IMR-90 (cell line): ENCODE data around the gene TCF4. TPM values are rescaled to one million over a fixed set of nuclear protein-coding genes. Genes with fewer than 3 reads are reported as not detected.

Source experiments
- ATAC-seq: fragments of 200-7000 bp; cut with Tn5 transposase; 2 replicates; pipeline ENCODE4 v1.9.1; 2020; ENCODE audit warnings: low read depth, mild to moderate bottlenecking, moderate library complexity
- BruUV-seq: library from RNA; stranded (reverse); fragments of 400-500 nt; replicated peaks from 2 replicates; lab custom pipeline; 2021; lab: Mats Ljungman, UMichigan
- CTCF ChIA-PET: fragments of 300-600 bp; formaldehyde crosslinking; extraction: SDS; loops from one replicate; lab custom pipeline; 2021; ENCODE audit warnings: antibody characterized with exemption; lab: Yijun Ruan, JAX
- POLR2A ChIA-PET: fragments of 300-600 bp; sonication (Branson Sonifier 250); formaldehyde crosslinking; loops from one replicate; lab custom pipeline; 2022; ENCODE audit warnings: antibody characterized with exemption; ENCODE audit not compliant: unreplicated experiment; lab: Charles Lee
- DNase-seq: peaks from one replicate; pipeline ENCODE4 v3.0.0; 2013
- H2AFZ ChIP-seq: replicated peaks from 2 replicates; pipeline ENCODE3; 2013; ENCODE audit warnings: low read length, mild to moderate bottlenecking; ENCODE audit not compliant: poor library complexity
- H2AK5ac ChIP-seq: 2 replicates; pipeline ENCODE4 v1.6.1; 2013; ENCODE audit warnings: low read depth, low read length, inconsistent platforms
- H2AK9ac ChIP-seq: replicated peaks from 2 replicates; pipeline ENCODE3; 2013; ENCODE audit warnings: mild to moderate bottlenecking, low read depth, low read length, moderate library complexity; ENCODE audit not compliant: poor library complexity
- H2BK120ac ChIP-seq: 2 replicates; pipeline ENCODE4 v1.6.1; 2013; ENCODE audit warnings: low read depth, low read length, inconsistent platforms
- H2BK15ac ChIP-seq: 3 replicates; pipeline ENCODE4 v1.6.1; 2013; ENCODE audit warnings: low read depth, low read length, inconsistent platforms
- H2BK20ac ChIP-seq: 2 replicates; pipeline ENCODE4 v1.6.1; 2013; ENCODE audit warnings: low read depth, mild to moderate bottlenecking, inconsistent platforms, low read length, moderate library complexity
- H2BK5ac ChIP-seq: 2 replicates; pipeline ENCODE4 v1.6.1; 2013; ENCODE audit warnings: mild to moderate bottlenecking, low read depth, low read length, inconsistent platforms; ENCODE audit not compliant: poor library complexity, severe bottlenecking
- H3K14ac ChIP-seq: replicated peaks from 2 replicates; pipeline ENCODE4 v1.6.1; 2013; ENCODE audit warnings: low read depth, low read length, inconsistent platforms
- H3K18ac ChIP-seq: 2 replicates; pipeline ENCODE4 v1.6.1; 2013; ENCODE audit warnings: low read depth, low read length, control low read depth
- H3K23ac ChIP-seq: 2 replicates; pipeline ENCODE4 v1.6.1; 2013; ENCODE audit warnings: low read depth, low read length, inconsistent platforms
- H3K27ac ChIP-seq: 2 replicates; pipeline ENCODE4 v1.5.1; 2013; ENCODE audit warnings: mild to moderate bottlenecking, control low read depth, low read length; ENCODE audit not compliant: insufficient read depth
- H3K27me3 ChIP-seq: 2 replicates; pipeline ENCODE4 v1.6.1; 2013; ENCODE audit warnings: low read length; ENCODE audit not compliant: control insufficient read depth, insufficient read depth
- H3K36me3 ChIP-seq: 2 replicates; pipeline ENCODE4 v1.6.1; 2013; ENCODE audit warnings: low read length, mixed read lengths; ENCODE audit not compliant: control insufficient read depth, insufficient read depth
- H3K4ac ChIP-seq: 2 replicates; pipeline ENCODE4 v1.6.1; 2013; ENCODE audit warnings: low read depth, low read length, inconsistent platforms
- H3K4me1 ChIP-seq: 2 replicates; pipeline ENCODE4 v1.6.1; 2013; ENCODE audit warnings: low read length, mixed read lengths; ENCODE audit not compliant: control insufficient read depth, insufficient read depth
- H3K4me2 ChIP-seq: 2 replicates; pipeline ENCODE4 v1.6.1; 2013; ENCODE audit warnings: low read depth, mild to moderate bottlenecking, control low read depth, low read length, moderate library complexity
- H3K4me3 ChIP-seq: 2 replicates; pipeline ENCODE4 v1.5.1; 2013; ENCODE audit warnings: low read depth, mild to moderate bottlenecking, control low read depth, low read length, moderate library complexity; ENCODE audit not compliant: insufficient read depth
- H3K56ac ChIP-seq: 2 replicates; pipeline ENCODE4 v1.6.1; 2013; ENCODE audit warnings: low read length, inconsistent platforms; ENCODE audit not compliant: insufficient read depth; ENCODE audit errors: extremely low read depth
- H3K79me1 ChIP-seq, 2 experiments: 2 replicates each; pipeline ENCODE4 v1.6.1; 2013; ENCODE audit warnings: low read length in 2 of 2, inconsistent platforms in 1 of 2, low read depth in 1 of 2
- H3K9ac ChIP-seq: 2 replicates; pipeline ENCODE4 v1.6.1; 2013; ENCODE audit warnings: low read depth, low read length, control low read depth
- H3K9me1 ChIP-seq: 2 replicates; pipeline ENCODE4 v1.6.1; 2013; ENCODE audit warnings: low read length, inconsistent platforms; ENCODE audit not compliant: insufficient read depth
- H3K9me3 ChIP-seq: 2 replicates; pipeline ENCODE4 v1.6.1; 2013; ENCODE audit warnings: low read length; ENCODE audit not compliant: control insufficient read depth, insufficient read depth
- H4K20me1 ChIP-seq: 2 replicates; pipeline ENCODE4 v1.6.1; 2013; ENCODE audit warnings: low read length, inconsistent platforms; ENCODE audit not compliant: insufficient read depth
- H4K5ac ChIP-seq: 2 replicates; pipeline ENCODE4 v1.6.1; 2013; ENCODE audit warnings: mild to moderate bottlenecking, low read depth, low read length, control low read depth
- H4K8ac ChIP-seq, 2 experiments: 2 replicates each; pipeline ENCODE4 v1.6.1; 2013; ENCODE audit warnings: low read depth in 2 of 2, low read length in 2 of 2, control low read depth in 1 of 2, inconsistent platforms in 1 of 2
- H4K91ac ChIP-seq: 2 replicates; pipeline ENCODE4 v1.6.1; 2013; ENCODE audit warnings: low read depth, low read length, inconsistent platforms; ENCODE audit not compliant: insufficient read depth
- BHLHE40 ChIP-seq: fragments of 150-350 bp; IDR thresholded peaks from 2 replicates; pipeline ENCODE4 v1.6.1; 2016; ENCODE audit warnings: mild to moderate bottlenecking, low read depth, low read length
- CEBPB ChIP-seq: IDR thresholded peaks from 2 replicates; pipeline ENCODE4 v1.6.1; 2012; ENCODE audit warnings: low read depth, low read length, improper control_type of control experiment
- CHD1 ChIP-seq: IDR thresholded peaks from 2 replicates; pipeline ENCODE4 v1.6.1; 2012; ENCODE audit warnings: low read depth, low read length, improper control_type of control experiment
- CTCF ChIP-seq: conservative IDR thresholded peaks from 2 replicates; pipeline ENCODE4 v1.5.1; 2012; ENCODE audit warnings: mild to moderate bottlenecking, low read depth, low read length, improper control_type of control experiment
- ELK1 ChIP-seq: fragments of 150-350 bp; IDR thresholded peaks from 2 replicates; pipeline ENCODE4 v1.6.1; 2016; ENCODE audit warnings: low read depth, mild to moderate bottlenecking, low read length, moderate library complexity, borderline replicate concordance
- FOS ChIP-seq: fragments of 150-350 bp; IDR thresholded peaks from 2 replicates; pipeline ENCODE4 v1.6.1; 2016; ENCODE audit warnings: low read depth, low read length
- MAFK ChIP-seq: IDR thresholded peaks from 2 replicates; pipeline ENCODE4 v1.6.1; 2012; ENCODE audit warnings: low read depth, low read length, improper control_type of control experiment
- MAZ ChIP-seq: IDR thresholded peaks from 2 replicates; pipeline ENCODE4 v1.6.1; 2012; ENCODE audit warnings: low read depth, mild to moderate bottlenecking, low read length, improper control_type of control experiment, moderate library complexity, borderline replicate concordance
- MXI1 ChIP-seq: IDR thresholded peaks from 2 replicates; pipeline ENCODE4 v1.6.1; 2012; ENCODE audit warnings: low read depth, mild to moderate bottlenecking, low read length, moderate library complexity, borderline replicate concordance
- NFE2L2 ChIP-seq: fragments of 150-350 bp; IDR thresholded peaks from 2 replicates; pipeline ENCODE4 v1.6.1; 2016; ENCODE audit warnings: low read depth, mild to moderate bottlenecking, low read length
- RAD21 ChIP-seq: IDR thresholded peaks from 2 replicates; pipeline ENCODE4 v1.6.1; 2012; ENCODE audit warnings: low read length, improper control_type of control experiment
- RCOR1 ChIP-seq: IDR thresholded peaks from 2 replicates; pipeline ENCODE4 v1.6.1; 2012; ENCODE audit warnings: mild to moderate bottlenecking, low read length, improper control_type of control experiment; ENCODE audit not compliant: insufficient replicate concordance
- RFX5 ChIP-seq: IDR thresholded peaks from 2 replicates; pipeline ENCODE4 v1.8.0; 2012; ENCODE audit warnings: low read depth, mild to moderate bottlenecking, low read length, moderate library complexity
- SMC3 ChIP-seq: fragments of 150-350 bp; IDR thresholded peaks from 2 replicates; pipeline ENCODE4 v1.6.1; 2016; ENCODE audit warnings: low read depth, mild to moderate bottlenecking, antibody characterized with exemption, low read length, moderate library complexity
- WGBS, 2 experiments: methylation state at CpG; one replicate each; pipeline versions ENCODE4 v1.1.5 to v1.1.7; 2013; ENCODE audit warnings: missing lambda C conversion rate in 2 of 2; ENCODE audit not compliant: insufficient read length in 1 of 2; ENCODE audit errors: extremely low coverage in 2 of 2; 5-methylcytosine and 5-hydroxymethylcytosine counted together
- dilution Hi-C: fragments of 300-500 bp; cut with HindIII; formaldehyde crosslinking; loops from one replicate; pipeline ENCODE4 v1.14.3; 2018; ENCODE audit warnings: low sequenced_read_pairs; ENCODE audit not compliant: unreplicated experiment
- in situ Hi-C: fragments of 300-500 bp; cut with MboI; formaldehyde crosslinking; loops from 3 replicates; pipeline ENCODE4 v1.14.3; 2019; ENCODE audit warnings: low sequenced_read_pairs, inconsistent platforms, mixed read lengths
- intact Hi-C: fragments of 100-400 bp; cut with micrococcal nuclease; formaldehyde crosslinking; loops from 2 replicates; pipeline ENCODE4 v1.10.0; 2022
- polyA plus RNA-seq, 3 experiments: library from polyadenylated mRNA; depleted of rRNA; stranded (reverse); fragments of >200 nt; gene quantifications; 2 replicates each; pipeline ENCODE4 v1.2.3, GENCODE V29; 2012; ENCODE audit warnings: low replicate concordance in 1 of 3
- total RNA-seq: library from RNA; depleted of rRNA; stranded (reverse); fragments of >200 nt; gene quantifications from 2 replicates; pipeline ENCODE4 v1.2.3, GENCODE V29; 2012

TCF4 gene
- total and polyA plus RNA-seq, 2 of the 4 experiments (the other 2 are of a cell fraction), result 30.0 to 87.1 TPM

- CTCF ChIA-PET, result interaction anchor here (0.7 kb wide), 1 partner anchor 192 kb away, joined by 6 read pairs; no protein-coding TSS in a partner anchor
- BruUV-seq, result no TSS peak
These were observed 360.2 kb downstream of the TCF4 start for GRCh38 chr18:55227771-55228170.

More at GRCh38 chr18:55227771-55228170, 360.2 kb downstream of the TCF4 start:
- H2AK5ac ChIP-seq, result no peak overlapping the region
- H3K18ac ChIP-seq, result no peak overlapping the region
- no peak overlapping the region for H3K23ac ChIP-seq
- no peak overlapping the region; the same call in 1 of the 2 replicates for H3K14ac ChIP-seq
- H3K36me3 ChIP-seq, result peaks cover 15% of the 10 kb centered on the region
- peak overlapping the region; percentile 79; the same call in 1 of the 2 replicates for H4K5ac ChIP-seq
- peaks cover 6 to 15% of the 10 kb centered on the region in 2 experiments; a peak in 3 of 4 replicates for H3K79me1 ChIP-seq
- peaks cover 10% of the 10 kb centered on the region for H3K4me1 ChIP-seq
- H2AFZ ChIP-seq, result no peak overlapping the region
- POLR2A ChIA-PET, result no interaction called here
- no peak overlapping the region for H4K91ac ChIP-seq
- no peak overlapping the region for H3K4ac ChIP-seq
- H3K4me3 ChIP-seq, result no peak overlapping the region
- ATAC-seq (no peak), DNase-seq (no peak)
- H4K8ac ChIP-seq, result peak overlapping the region in 1 of 2 experiments; percentile 54; a peak in 1 of 4 replicates
- no peaks in the 10 kb centered on the region for H3K27me3 ChIP-seq
- intact Hi-C loops (no loop called here), dilution Hi-C loops (no loop called here), in situ Hi-C loops (loop anchor here (10.0 to 25.0 kb wide), 2 partner anchors 63 to 185 kb away; no protein-coding TSS in a partner anchor)
- TF ChIP-seq CTCF, result no peak
- TF ChIP-seq BHLHE40, result no peak
- TF ChIP-seq MAFK, result no peak
- TF ChIP-seq CEBPB, result no peak
- TF ChIP-seq SMC3, result no peak
- no peak for TF ChIP-seq CHD1
- no peak for TF ChIP-seq FOS
- no peak for TF ChIP-seq MXI1
- no peak for TF ChIP-seq MAZ
- no peak for TF ChIP-seq ELK1
- TF ChIP-seq NFE2L2, result no peak
- TF ChIP-seq RAD21, result no peak
- TF ChIP-seq RCOR1, result no peak
- TF ChIP-seq RFX5, result no peak
- H2AK9ac ChIP-seq, result no peak overlapping the region
- H2BK15ac ChIP-seq, result no peak overlapping the region
- H3K9me1 ChIP-seq, result peaks cover 5% of the 10 kb centered on the region; the same call in 1 of the 2 replicates
- no CpG with 5 or more reads among the region's 3 CpGs for WGBS, 2 experiments
- no peaks in the 10 kb centered on the region for H3K9me3 ChIP-seq
- H2BK20ac ChIP-seq, result no peak overlapping the region
- peaks cover 5% of the 10 kb centered on the region for H4K20me1 ChIP-seq
- no peak overlapping the region for H2BK120ac ChIP-seq
- peak overlapping the region; percentile 76 for H3K4me2 ChIP-seq
- peak overlapping the region; percentile 64; the same call in 1 of the 2 replicates for H3K27ac ChIP-seq
- H2BK5ac ChIP-seq, result peak overlapping the region; percentile 66
- no peak overlapping the region for H3K56ac ChIP-seq
- H3K9ac ChIP-seq, result no peak overlapping the region
